Stimulated activated CD8-positive, alpha-beta memory T cell treated with anti-CD3 and anti-CD28 coated beads, Interleukin-12 subunit alpha, Interleukin-12 subunit beta, amount 100 ng/mL, for 4 hours (primary cell): ENCODE data around the gene SGMS1.

Experiments used
- DNase-seq: peaks from one replicate; pipeline ENCODE4 v3.0.0-alpha.2; 2020; ENCODE audit warnings: low read depth

SGMS1 gene

GRCh38 chr10:50398381-50398780 is 225.4 kb downstream of the SGMS1 start:
- DNase-seq = no peak

- no peak for DNase-seq
These were observed 226.2 kb downstream of the SGMS1 start for GRCh38 chr10:50397312-50398140.

- DNase-seq = no peak
These were observed 227.1 kb downstream of the SGMS1 start for GRCh38 chr10:50396491-50397311.

GRCh38 chr10:50395851-50396250 is 227.9 kb downstream of the SGMS1 start:
- no peak for DNase-seq

- DNase-seq = no peak
These were observed 228.5 kb downstream of the SGMS1 start for GRCh38 chr10:50395271-50395670.

- DNase-seq = no peak
These were observed 228.9 kb downstream of the SGMS1 start for GRCh38 chr10:50394832-50395231.

- no peak for DNase-seq
These were observed 229.8 kb downstream of the SGMS1 start for GRCh38 chr10:50393784-50394467.

GRCh38 chr10:50392966-50393718 is 230.6 kb downstream of the SGMS1 start:
- no peak for DNase-seq

- no peak for DNase-seq
These were observed 231.3 kb downstream of the SGMS1 start for GRCh38 chr10:50392426-50392825.

- no peak for DNase-seq
These were observed 233.5 kb downstream of the SGMS1 start for GRCh38 chr10:50390302-50390701.

GRCh38 chr10:50388181-50388580 is 235.6 kb downstream of the SGMS1 start:
- no peak for DNase-seq

GRCh38 chr10:50387732-50388073 is 236.1 kb downstream of the SGMS1 start:
- DNase-seq = no peak

GRCh38 chr10:50387007-50387731 is 236.6 kb downstream of the SGMS1 start:
- no peak for DNase-seq

GRCh38 chr10:50385624-50386023 is 238.1 kb downstream of the SGMS1 start:
- DNase-seq = no peak

- DNase-seq = no peak
These were observed 238.9 kb downstream of the SGMS1 start for GRCh38 chr10:50384898-50385297.

GRCh38 chr10:50384238-50384637 is 239.5 kb downstream of the SGMS1 start:
- no peak for DNase-seq

- DNase-seq = no peak
These were observed 241.2 kb downstream of the SGMS1 start for GRCh38 chr10:50382576-50383023.

- DNase-seq = no peak
These were observed 242.1 kb downstream of the SGMS1 start for GRCh38 chr10:50381642-50382041.

- no peak for DNase-seq
These were observed 244.1 kb downstream of the SGMS1 start for GRCh38 chr10:50379616-50380015.

- no peak for DNase-seq
These were observed 248.0 kb downstream of the SGMS1 start for GRCh38 chr10:50375745-50376144.

GRCh38 chr10:50375051-50375452 is 248.7 kb downstream of the SGMS1 start:
- no peak for DNase-seq
